Left ventricle myocardium inferior (tissue), 1 donor: ENCODE results near the gene WIPF2. TPM values are rescaled to one million over a fixed set of nuclear protein-coding genes. Genes with fewer than 3 reads are reported as not detected.

Experiments used
- DNase-seq: peaks from one replicate; pipeline ENCODE4 v3.0.0-alpha.2; 2020
- H3K27ac ChIP-seq: fragments of 200-600 bp; replicated peaks from 2 replicates; pipeline ENCODE4 v1.8.0; 2021
- H3K27me3 ChIP-seq: fragments of 200-600 bp; 2 replicates; pipeline ENCODE4 v1.8.0; 2021; ENCODE audit warnings: low read depth
- H3K36me3 ChIP-seq: fragments of 200-600 bp; 2 replicates; pipeline ENCODE4 v1.8.0; 2021
- H3K4me1 ChIP-seq: fragments of 200-600 bp; 2 replicates; pipeline ENCODE4 v1.8.0; 2021
- H3K4me3 ChIP-seq: fragments of 200-600 bp; 2 replicates; pipeline ENCODE4 v1.8.0; 2021; ENCODE audit warnings: mild to moderate bottlenecking, moderate library complexity
- H3K9me3 ChIP-seq: fragments of 200-600 bp; replicated peaks from 2 replicates; pipeline ENCODE4 v1.8.0; 2021
- intact Hi-C: fragments of 100-400 bp; cut with micrococcal nuclease; formaldehyde crosslinking; loops from one replicate; pipeline ENCODE4 v1.11.0; 2022
- total RNA-seq: library from RNA; stranded (reverse); fragmentation: NEBNext Ultra II Directional; extraction: Animal tissue kit (Norgen Biotek cat#: 25700); gene quantifications from one replicate; pipeline ENCODE4 v1.2.1, GENCODE V29; 2021
- TF ChIP-seq, protein P1 (sequence below): fragments of 200-600 bp; IDR thresholded peaks from 2 replicates; pipeline ENCODE4 v1.8.0; 2021; ENCODE audit warnings: antibody characterized with exemption, mild to moderate bottlenecking, borderline replicate concordance
- donor health status: DM: no; HTN: yes; CAD: no; lungs with severe emphysema.

WIPF2 gene
- total RNA-seq, 1 donor from 2014 or later, result 12.5 TPM

- Histone ChIP-seq H3K36me3 (no peaks in the 10 kb centered on the region), H3K27me3 (no peaks in the 10 kb centered on the region), H3K9me3 (no peaks in the 10 kb centered on the region), H3K27ac (peak overlapping the region; percentile 90), H3K4me1 (peaks cover 98% of the 10 kb centered on the region), H3K4me3 (peak overlapping the region; percentile 78)
- intact Hi-C loops, result no loop called here
- TF ChIP-seq, protein P1, sequence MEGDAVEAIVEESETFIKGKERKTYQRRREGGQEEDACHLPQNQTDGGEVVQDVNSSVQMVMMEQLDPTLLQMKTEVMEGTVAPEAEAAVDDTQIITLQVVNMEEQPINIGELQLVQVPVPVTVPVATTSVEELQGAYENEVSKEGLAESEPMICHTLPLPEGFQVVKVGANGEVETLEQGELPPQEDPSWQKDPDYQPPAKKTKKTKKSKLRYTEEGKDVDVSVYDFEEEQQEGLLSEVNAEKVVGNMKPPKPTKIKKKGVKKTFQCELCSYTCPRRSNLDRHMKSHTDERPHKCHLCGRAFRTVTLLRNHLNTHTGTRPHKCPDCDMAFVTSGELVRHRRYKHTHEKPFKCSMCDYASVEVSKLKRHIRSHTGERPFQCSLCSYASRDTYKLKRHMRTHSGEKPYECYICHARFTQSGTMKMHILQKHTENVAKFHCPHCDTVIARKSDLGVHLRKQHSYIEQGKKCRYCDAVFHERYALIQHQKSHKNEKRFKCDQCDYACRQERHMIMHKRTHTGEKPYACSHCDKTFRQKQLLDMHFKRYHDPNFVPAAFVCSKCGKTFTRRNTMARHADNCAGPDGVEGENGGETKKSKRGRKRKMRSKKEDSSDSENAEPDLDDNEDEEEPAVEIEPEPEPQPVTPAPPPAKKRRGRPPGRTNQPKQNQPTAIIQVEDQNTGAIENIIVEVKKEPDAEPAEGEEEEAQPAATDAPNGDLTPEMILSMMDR, result no peak
- DNase-seq, result peak; percentile 7
Observed at GRCh38 chr17:40315678-40316570, 96.8 kb downstream of the WIPF2 start.

DNA sequence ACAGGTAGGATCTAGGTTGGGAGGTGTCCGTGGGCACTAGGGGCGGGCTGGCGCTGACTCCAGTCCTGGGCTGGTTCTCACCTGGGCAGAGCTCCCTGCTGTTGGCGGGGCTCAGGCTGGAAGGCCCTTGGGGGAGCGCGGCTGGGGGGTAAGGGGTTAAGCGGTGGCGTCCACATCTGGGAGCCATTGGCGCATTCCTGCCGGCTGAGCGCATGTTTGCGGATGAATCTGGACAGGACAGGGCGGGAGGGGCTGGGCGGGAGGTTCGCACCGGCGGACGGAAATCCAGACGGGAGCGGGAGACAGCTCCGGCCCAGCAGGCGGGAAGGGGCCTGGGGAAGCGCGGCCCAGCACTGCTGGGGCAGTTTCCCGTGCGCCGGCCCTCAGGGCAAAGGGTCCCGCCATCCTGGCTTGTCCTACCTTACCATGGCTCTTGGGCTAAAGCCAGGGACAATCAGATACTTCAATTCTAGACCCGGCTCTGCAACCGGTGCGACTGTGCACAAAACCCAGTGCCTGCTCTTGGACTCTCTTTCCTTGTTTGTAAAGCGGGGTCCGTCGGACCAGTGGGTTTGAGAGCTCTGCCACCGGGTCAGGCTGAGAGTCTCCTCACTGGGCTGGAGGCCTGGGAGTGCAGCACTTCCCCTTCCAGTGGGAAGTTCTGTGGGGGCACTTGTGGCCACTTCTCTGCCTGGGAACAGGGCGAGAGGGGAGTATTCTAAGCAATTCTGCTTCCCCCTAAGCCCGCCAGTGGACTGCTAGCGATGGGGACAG lies 97.7 kb downstream of the WIPF2 start:
- Histone ChIP-seq H3K27me3 (no peaks in the 10 kb centered on the region), H3K4me1 (peaks cover 98% of the 10 kb centered on the region), H3K4me3 (peak overlapping the region; percentile 78), H3K9me3 (no peaks in the 10 kb centered on the region), H3K36me3 (no peaks in the 10 kb centered on the region), H3K27ac (peak overlapping the region; percentile 90)
- intact Hi-C loops, result no loop called here
- peak; percentile 78 for DNase-seq
- TF ChIP-seq, protein P1, result no peak

DNA sequence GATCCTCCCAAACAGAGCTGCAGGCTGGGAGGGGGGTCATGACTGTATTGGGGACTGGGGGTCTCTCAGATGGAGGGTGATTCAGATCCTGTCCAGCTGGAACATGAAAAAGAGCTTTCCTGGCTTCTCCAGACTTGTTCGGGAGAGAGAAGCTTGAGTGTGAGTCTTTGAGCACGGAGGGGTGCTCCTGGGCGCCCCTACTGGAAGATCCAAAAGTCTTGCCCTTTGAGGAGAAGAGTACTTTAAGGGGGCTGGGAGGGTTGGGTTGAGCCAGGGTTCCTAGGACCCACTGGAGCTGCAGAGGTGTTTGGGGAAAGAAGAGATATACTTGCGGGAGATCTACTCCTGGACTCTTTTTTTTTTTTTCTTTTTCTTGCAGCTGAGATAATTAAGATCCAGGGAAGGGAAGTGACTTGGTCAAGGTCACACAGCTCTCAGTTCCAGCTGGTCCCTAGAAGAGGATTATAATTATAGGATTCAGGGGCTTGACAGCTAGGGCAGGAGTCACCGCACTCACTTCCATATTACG lies 98.3 kb downstream of the WIPF2 start:
- Histone ChIP-seq H3K4me3 (peak overlapping the region; percentile 78), H3K27me3 (no peaks in the 10 kb centered on the region), H3K36me3 (no peaks in the 10 kb centered on the region), H3K9me3 (no peaks in the 10 kb centered on the region), H3K4me1 (peaks cover 98% of the 10 kb centered on the region), H3K27ac (peak overlapping the region; percentile 90)
- peak; percentile 57 for DNase-seq
- intact Hi-C loops, result no loop called here
- TF ChIP-seq, protein P1, result peak; percentile 65

DNA sequence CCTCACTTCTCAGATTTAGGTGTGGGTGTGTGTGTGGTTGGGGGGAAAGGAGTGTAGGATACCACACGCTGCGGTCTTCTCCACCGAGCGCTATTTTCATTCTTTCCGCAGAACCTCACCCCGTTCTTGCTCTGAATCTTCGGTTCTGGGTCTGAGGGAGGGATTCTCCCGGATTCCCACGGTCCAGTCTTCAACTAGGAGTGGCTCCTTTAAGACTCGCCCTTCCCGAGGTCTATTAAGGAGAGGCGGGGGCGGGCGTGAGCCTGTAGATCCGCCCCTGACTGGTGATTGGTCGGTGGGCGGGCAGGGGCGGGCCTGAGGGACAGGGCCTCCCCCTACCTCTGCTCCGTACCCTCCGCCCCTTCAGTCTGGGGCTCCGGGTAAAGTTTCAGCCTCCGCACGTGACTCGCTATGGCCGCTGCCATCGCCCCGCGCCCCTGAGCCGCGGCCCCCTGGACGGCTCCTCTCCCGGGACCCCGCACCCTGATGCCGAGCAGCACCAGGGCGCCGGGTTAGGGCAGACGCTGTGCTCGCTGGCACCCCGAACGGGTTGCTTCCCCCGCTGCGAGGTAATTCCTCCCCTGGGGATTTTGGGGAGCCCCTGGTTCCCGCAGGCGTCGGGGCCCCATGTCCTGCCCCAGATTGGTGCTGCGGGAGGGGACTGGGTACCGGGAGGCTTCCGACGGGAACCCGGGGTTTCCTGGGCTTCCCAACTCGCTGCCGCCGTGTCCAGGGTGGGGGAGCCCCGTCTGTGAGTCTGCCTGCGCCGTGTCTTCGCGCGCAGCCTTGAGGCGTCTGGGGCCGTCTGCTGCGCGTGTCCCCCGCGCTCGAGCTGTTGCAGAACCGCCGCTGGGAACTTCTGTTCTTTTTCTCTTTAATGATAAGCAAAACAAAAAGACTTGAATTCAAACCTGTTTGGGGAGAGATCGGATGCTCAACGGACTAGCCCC lies 99.1 kb downstream of the WIPF2 start:
- Histone ChIP-seq H3K27ac (peak overlapping the region; percentile 90), H3K27me3 (no peaks in the 10 kb centered on the region), H3K9me3 (no peaks in the 10 kb centered on the region), H3K36me3 (no peaks in the 10 kb centered on the region), H3K4me3 (peak overlapping the region; percentile 78), H3K4me1 (peaks cover 98% of the 10 kb centered on the region)
- intact Hi-C loops, result no loop called here
- peak; percentile 97 for DNase-seq
- TF ChIP-seq, protein P1, result no peak
